Naive thymus-derived CD4-positive, alpha-beta T cell (primary cell): ENCODE results near the gene PRDM16. TPM values are rescaled to one million over a fixed set of nuclear protein-coding genes. Genes with fewer than 3 reads are reported as not detected.

Experiments
- ATAC-seq: fragments of 150-1000 bp; cut with Tn5 transposase; 2 replicates; pipeline ENCODE4 v1.10.0; 2021; ENCODE audit warnings: mild to moderate bottlenecking, moderate library complexity
- CTCF ChIA-PET: fragments of 350-600 bp; sonication (Branson Sonifier 250); formaldehyde crosslinking; loops from one replicate; lab custom pipeline; 2021; ENCODE audit warnings: antibody characterized with exemption; lab: Charles Lee
- POLR2A ChIA-PET: fragments of 350-600 bp; sonication (Branson Sonifier 250); formaldehyde crosslinking; loops from one replicate; lab custom pipeline; 2021; ENCODE audit warnings: antibody characterized with exemption, inconsistent platforms; lab: Charles Lee
- DNase-seq, 9 donors: peaks; one replicate each; pipeline versions ENCODE4 v3.0.0 to v3.0.0-alpha.2; 2020 to 2022; ENCODE audit warnings: mixed read lengths in 1 of 9
- H3K27ac ChIP-seq: one replicate; pipeline ENCODE4 v1.7.0; 2013; ENCODE audit warnings: mild to moderate bottlenecking, low read depth, low read length, moderate library complexity
- H3K27me3 ChIP-seq, 2 donors: one replicate each; pipeline ENCODE4 v1.7.0; 2013; ENCODE audit warnings: low read length in 2 of 2, mild to moderate bottlenecking in 2 of 2, moderate library complexity in 2 of 2; ENCODE audit not compliant: control insufficient read depth in 2 of 2, insufficient read depth in 2 of 2
- H3K36me3 ChIP-seq, 3 experiments: 1 replicate in 2 of 3; 2 replicates in 1 of 3; pipeline ENCODE4 v1.7.0; 2013; ENCODE audit warnings: low read length in 3 of 3, mild to moderate bottlenecking in 3 of 3, moderate library complexity in 1 of 3; ENCODE audit not compliant: insufficient read depth in 3 of 3, control insufficient read depth in 2 of 3
- H3K4me1 ChIP-seq, 2 donors: one replicate each; pipeline ENCODE4 v1.7.0; 2013; ENCODE audit warnings: low read length in 2 of 2, mild to moderate bottlenecking in 2 of 2, moderate library complexity in 1 of 2; ENCODE audit not compliant: control insufficient read depth in 2 of 2, insufficient read depth in 2 of 2
- H3K4me3 ChIP-seq: 2 replicates; pipeline ENCODE4 v1.7.0; 2013; ENCODE audit warnings: mild to moderate bottlenecking, low read length
- H3K9me3 ChIP-seq, 3 experiments: 1 replicate in 2 of 3; 2 replicates in 1 of 3; pipeline ENCODE4 v1.7.0; 2013; ENCODE audit warnings: low read length in 3 of 3; ENCODE audit not compliant: control insufficient read depth in 2 of 3
- H3K27ac Mint-ChIP-seq, 9 donors: one replicate each; pipeline ENCODE4 v1.8.0; 2020 to 2022; ENCODE audit warnings: mixed read lengths in 9 of 9, mild to moderate bottlenecking in 8 of 9, moderate library complexity in 5 of 9, inconsistent platforms in 2 of 9
- H3K27me3 Mint-ChIP-seq, 5 donors: one replicate each; pipeline ENCODE4 v1.8.0; 2021 to 2022; ENCODE audit warnings: mixed read lengths in 5 of 5, mild to moderate bottlenecking in 1 of 5
- H3K36me3 Mint-ChIP-seq, 5 donors: one replicate each; pipeline ENCODE4 v1.8.0; 2020 to 2022; ENCODE audit warnings: mixed read lengths in 5 of 5, mild to moderate bottlenecking in 3 of 5, inconsistent platforms in 1 of 5
- H3K4me1 Mint-ChIP-seq, 7 donors: one replicate each; pipeline ENCODE4 v1.8.0; 2020 to 2022; ENCODE audit warnings: mixed read lengths in 7 of 7, mild to moderate bottlenecking in 3 of 7, inconsistent platforms in 1 of 7
- H3K4me3 Mint-ChIP-seq, 10 donors: one replicate each; pipeline ENCODE4 v1.8.0; 2020 to 2022; ENCODE audit warnings: mild to moderate bottlenecking in 10 of 10, mixed read lengths in 10 of 10, moderate library complexity in 6 of 10, inconsistent platforms in 2 of 10
- H3K9me3 Mint-ChIP-seq, 11 donors: one replicate each; pipeline ENCODE4 v1.8.0; 2020 to 2022; ENCODE audit warnings: mixed read lengths in 11 of 11, mild to moderate bottlenecking in 4 of 11, inconsistent platforms in 1 of 11, moderate library complexity in 1 of 11
- intact Hi-C, 2 donors: fragments of 100-400 bp; cut with micrococcal nuclease; formaldehyde crosslinking; loops; one replicate each; pipeline ENCODE4 v1.15.1; 2023
- polyA plus RNA-seq, 2 donors: library from polyadenylated mRNA; unstranded; fragments of 300-500 nt; fragmentation: Illumina TruSeq; gene quantifications; one replicate each; pipeline ENCODE4 v1.2.3, GENCODE V29; 2021
- total RNA-seq, 6 experiments: library from RNA in 5 of 6; stranded (reverse) in 5 of 6; gene quantifications; 1 replicate in 5 of 6; 2 replicates in 1 of 6; pipeline ENCODE4 v1.2.3 and lab custom pipeline; 2021 to 2026

The PRDM16 gene
- total and polyA plus RNA-seq, 7 experiments from 2014 or later: 0.05 to 0.61 (median 0.36) TPM; not detected in 2

GRCh38 chr1:3184666-3185065 is 115.7 kb downstream of the PRDM16 start:
- Mint-ChIP-seq H3K4me3 (no peak overlapping the region), H3K27me3 (peaks cover 3 to 51% (median 18%) of the 10 kb centered on the region in 5 donors), H3K27ac (no peak overlapping the region), H3K9me3 (peaks cover 0 to 2% (median 0%) of the 10 kb centered on the region in 11 donors), H3K4me1 (peaks cover 0 to 5% (median 0%) of the 10 kb centered on the region in 7 donors), H3K36me3 (no peaks in the 10 kb centered on the region)
- no peak for DNase-seq
- Histone ChIP-seq H3K27ac (no peak overlapping the region), H3K27me3 (no peaks in the 10 kb centered on the region), H3K4me3 (no peak overlapping the region), H3K9me3 (no peaks in the 10 kb centered on the region), H3K36me3 (no peaks in the 10 kb centered on the region), H3K4me1 (no peaks in the 10 kb centered on the region)
- no peak for ATAC-seq
- intact Hi-C loops: no loop called here
- ChIA-PET POLR2A (no interaction called here), CTCF (no interaction called here)

DNA sequence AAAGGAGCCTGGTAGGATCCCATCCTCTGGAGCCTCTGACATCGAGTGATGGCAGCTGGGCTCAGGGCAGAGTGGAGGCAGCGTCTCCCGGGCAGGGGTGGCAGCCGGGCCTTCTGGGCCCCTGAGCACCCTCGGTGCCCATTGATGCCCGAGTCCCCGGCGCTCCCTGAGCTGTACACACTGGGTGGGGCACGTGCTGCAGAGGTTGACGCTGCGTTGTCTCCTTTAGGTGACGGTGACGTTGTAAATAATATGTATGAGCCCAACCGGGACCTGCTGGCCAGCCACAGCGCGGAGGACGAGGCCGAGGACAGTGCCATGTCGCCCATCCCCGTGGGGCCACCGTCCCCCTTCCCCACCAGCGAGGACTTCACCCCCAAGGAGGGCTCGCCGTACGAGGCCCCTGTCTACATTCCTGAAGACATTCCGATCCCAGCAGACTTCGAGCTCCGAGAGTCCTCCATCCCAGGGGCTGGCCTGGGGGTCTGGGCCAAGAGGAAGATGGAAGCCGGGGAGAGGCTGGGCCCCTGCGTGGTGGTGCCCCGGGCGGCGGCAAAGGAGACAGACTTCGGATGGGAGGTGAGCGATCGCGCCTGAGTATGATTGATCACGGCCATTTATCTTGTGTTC is 117.0 kb downstream of the PRDM16 start:
- Histone ChIP-seq H3K9me3 (no peaks in the 10 kb centered on the region), H3K27me3 (no peaks in the 10 kb centered on the region), H3K27ac (no peak overlapping the region), H3K36me3 (no peaks in the 10 kb centered on the region), H3K4me1 (no peaks in the 10 kb centered on the region), H3K4me3 (no peak overlapping the region)
- H3K4me3 Mint-ChIP-seq: no peak overlapping the region
- no peak overlapping the region for H3K27ac Mint-ChIP-seq
- intact Hi-C loops: no loop called here
- no peaks in the 10 kb centered on the region for H3K36me3 Mint-ChIP-seq
- H3K9me3 Mint-ChIP-seq: peaks cover 0 to 2% (median 0%) of the 10 kb centered on the region in 11 donors
- peaks cover 0 to 5% (median 0%) of the 10 kb centered on the region in 7 donors for H3K4me1 Mint-ChIP-seq
- ChIA-PET POLR2A (no interaction called here), CTCF (no interaction called here)
- DNase-seq (no peak), ATAC-seq (no peak)
- H3K27me3 Mint-ChIP-seq: peaks cover 3 to 56% (median 18%) of the 10 kb centered on the region in 5 donors

DNA sequence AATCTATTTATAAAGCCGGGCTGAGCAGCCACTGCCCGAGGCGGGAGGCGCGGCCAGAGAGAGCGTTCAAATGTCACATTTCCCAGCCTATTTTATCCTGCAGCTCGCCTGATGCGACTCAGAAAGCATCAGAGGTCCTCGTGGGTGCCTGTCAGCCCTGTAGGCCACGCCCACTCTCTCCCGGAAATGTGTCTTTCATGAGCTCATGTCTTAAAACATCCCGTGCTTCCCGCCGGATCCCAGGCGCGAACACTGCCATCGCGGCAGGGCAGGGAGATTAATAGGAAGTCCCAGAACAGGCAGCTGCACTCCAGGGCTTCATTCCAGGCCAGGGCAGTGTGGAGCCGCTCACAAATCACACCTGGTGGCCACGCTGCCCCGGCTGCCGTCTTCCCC is 117.5 kb downstream of the PRDM16 start:
- Mint-ChIP-seq H3K4me3 (no peak overlapping the region), H3K27me3 (peaks cover 3 to 56% (median 18%) of the 10 kb centered on the region in 5 donors), H3K9me3 (peaks cover 0 to 2% (median 0%) of the 10 kb centered on the region in 11 donors), H3K4me1 (peaks cover 0 to 5% (median 0%) of the 10 kb centered on the region in 7 donors), H3K27ac (no peak overlapping the region), H3K36me3 (no peaks in the 10 kb centered on the region)
- CTCF ChIA-PET: no interaction called here
- Histone ChIP-seq H3K36me3 (no peaks in the 10 kb centered on the region), H3K27ac (no peak overlapping the region), H3K9me3 (no peaks in the 10 kb centered on the region), H3K4me3 (no peak overlapping the region), H3K4me1 (no peaks in the 10 kb centered on the region), H3K27me3 (no peaks in the 10 kb centered on the region)
- POLR2A ChIA-PET: no interaction called here
- intact Hi-C loops: no loop called here
- no peak for DNase-seq
- ATAC-seq: no peak

DNA sequence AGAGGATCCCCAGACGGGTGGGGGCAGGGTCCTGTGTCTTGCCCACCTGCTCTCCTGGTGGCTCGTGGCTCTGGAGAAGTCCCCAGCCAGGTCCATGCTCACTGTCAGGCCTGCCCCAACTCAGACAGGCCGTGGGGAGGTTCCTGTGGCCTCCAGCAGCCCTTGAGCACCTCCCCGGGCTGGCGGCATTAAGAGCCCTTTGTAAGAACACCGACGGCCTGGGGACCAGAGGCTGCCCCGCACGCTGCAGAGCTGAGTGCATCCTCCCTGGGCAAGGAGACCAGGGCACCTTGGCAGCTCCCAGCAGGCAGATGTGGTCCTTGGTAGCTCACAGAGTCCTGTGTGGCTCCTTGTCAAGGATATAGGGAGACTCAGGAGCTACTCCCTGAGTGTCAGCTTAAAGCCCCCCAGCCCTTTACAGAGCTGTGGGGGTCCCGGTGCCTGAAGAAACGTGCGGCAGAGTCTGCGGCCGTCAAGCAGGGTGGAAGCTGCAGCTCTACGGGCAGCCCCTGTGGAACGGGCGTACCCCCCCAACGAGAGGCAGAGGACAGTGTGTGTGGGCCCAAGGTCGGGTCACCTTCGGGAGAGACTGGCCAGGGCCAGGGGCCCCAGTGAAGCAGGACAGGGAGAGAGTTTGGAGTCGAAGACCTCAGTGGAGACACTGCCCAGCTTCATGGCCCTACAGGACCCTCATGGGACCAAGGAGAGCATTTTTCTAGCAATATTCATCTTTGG is 118.6 kb downstream of the PRDM16 start:
- ChIA-PET CTCF (no interaction called here), POLR2A (no interaction called here)
- no peaks in the 10 kb centered on the region for H3K27me3 ChIP-seq
- Mint-ChIP-seq H3K27me3 (peaks cover 3 to 53% (median 18%) of the 10 kb centered on the region in 5 donors), H3K9me3 (peaks cover 0 to 2% (median 0%) of the 10 kb centered on the region in 11 donors), H3K4me1 (peaks cover 0 to 5% (median 0%) of the 10 kb centered on the region in 7 donors), H3K27ac (no peak overlapping the region), H3K4me3 (no peak overlapping the region), H3K36me3 (no peaks in the 10 kb centered on the region)
- ATAC-seq (no peak), DNase-seq (no peak)
- H3K4me1 ChIP-seq: no peaks in the 10 kb centered on the region
- H3K4me3 ChIP-seq: no peak overlapping the region
- H3K27ac ChIP-seq: no peak overlapping the region
- H3K9me3 ChIP-seq: no peaks in the 10 kb centered on the region
- H3K36me3 ChIP-seq: no peaks in the 10 kb centered on the region
- intact Hi-C loops: no loop called here

DNA sequence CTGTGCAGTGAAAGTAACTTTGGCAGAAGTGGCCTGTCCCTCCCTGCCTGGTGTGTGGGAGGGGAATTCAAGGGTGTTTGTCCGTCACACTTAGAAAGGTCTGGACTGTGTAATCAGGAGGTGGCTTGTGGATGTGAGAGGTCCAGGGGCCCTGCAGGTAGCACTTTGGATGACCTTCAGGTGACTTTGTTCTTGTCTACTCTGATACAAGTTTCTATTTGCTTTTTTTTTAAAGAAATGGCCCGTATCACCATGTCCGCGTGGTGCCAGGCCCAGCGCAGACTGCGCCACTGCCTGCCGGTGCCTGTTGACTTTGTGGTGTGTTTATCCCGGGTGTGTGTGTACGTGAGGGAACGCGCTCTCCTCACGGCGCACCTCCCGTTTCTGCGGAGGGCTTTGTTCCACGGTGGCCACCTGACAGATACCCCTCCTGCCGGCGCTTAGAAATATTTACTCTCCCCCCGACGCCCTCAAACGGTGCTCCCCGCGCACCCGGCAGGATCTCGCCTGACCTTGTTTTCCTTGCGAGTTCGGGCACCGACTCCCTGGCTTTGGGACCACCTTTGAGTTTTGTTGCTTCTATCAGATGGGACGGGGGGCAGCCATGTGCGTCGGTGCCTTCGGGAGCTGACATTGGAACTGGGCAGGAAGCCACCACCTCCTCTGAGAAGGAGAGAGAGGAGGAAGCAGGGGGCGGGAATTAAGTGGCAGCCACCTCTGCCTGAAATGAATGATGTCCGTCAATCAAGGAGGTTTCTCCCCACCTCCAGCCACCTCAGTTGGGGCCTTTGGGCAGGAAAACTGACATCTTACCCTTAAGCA is 119.4 kb downstream of the PRDM16 start:
- DNase-seq (no peak), ATAC-seq (no peak)
- no peaks in the 10 kb centered on the region for H3K27me3 ChIP-seq
- H3K36me3 Mint-ChIP-seq: no peaks in the 10 kb centered on the region
- no peak overlapping the region for H3K4me3 Mint-ChIP-seq
- peaks cover 0 to 2% (median 0%) of the 10 kb centered on the region in 11 donors for H3K9me3 Mint-ChIP-seq
- POLR2A ChIA-PET: no interaction called here
- peaks cover 3 to 53% (median 18%) of the 10 kb centered on the region in 5 donors for H3K27me3 Mint-ChIP-seq
- CTCF ChIA-PET: no interaction called here
- no peaks in the 10 kb centered on the region for H3K4me1 ChIP-seq
- no peak overlapping the region for H3K4me3 ChIP-seq
- H3K9me3 ChIP-seq: no peaks in the 10 kb centered on the region
- peaks cover 0 to 5% (median 0%) of the 10 kb centered on the region in 7 donors for H3K4me1 Mint-ChIP-seq
- no peak overlapping the region for H3K27ac Mint-ChIP-seq
- no peak overlapping the region for H3K27ac ChIP-seq
- intact Hi-C loops: no loop called here
- no peaks in the 10 kb centered on the region for H3K36me3 ChIP-seq

DNA sequence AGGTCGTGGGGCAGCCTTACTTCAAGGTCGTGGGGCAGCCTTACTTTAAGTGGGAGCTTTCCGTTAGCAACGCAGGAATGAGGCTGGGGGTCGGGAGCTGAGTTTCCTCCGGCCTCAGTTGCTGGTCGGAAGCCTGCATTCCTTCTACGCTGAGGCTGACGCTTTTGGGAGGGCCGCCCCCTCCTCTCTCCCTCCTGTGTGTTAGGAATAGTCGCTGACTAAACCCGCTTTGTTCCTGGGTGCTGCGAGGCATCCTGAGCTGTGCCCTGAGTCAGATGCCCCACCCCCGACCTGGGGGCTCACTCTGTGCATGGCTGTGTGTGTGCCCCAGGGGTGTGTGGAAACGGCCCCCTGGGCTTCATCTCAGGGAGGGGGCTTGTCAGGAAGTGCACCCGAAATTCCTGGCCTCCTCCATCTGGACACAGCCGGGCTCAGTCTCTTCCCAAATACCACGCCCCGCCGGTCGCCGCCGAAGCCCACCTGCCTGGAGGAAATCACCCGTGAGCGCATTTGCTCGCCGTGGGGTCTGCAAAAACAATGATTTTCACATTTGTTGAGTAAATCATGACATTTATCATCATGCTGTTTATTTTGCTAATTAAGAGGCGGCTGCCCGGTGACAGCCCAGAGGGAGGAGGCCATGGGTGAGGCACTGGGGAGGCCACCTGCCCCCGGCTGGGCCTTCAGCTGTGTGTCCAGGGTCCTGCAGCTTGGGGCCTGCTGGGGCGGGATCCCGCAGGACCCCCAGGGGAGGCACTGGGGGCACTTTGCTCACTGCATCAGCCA is 121.4 kb downstream of the PRDM16 start:
- Histone ChIP-seq H3K9me3 (no peaks in the 10 kb centered on the region), H3K27me3 (no peaks in the 10 kb centered on the region), H3K4me1 (no peaks in the 10 kb centered on the region), H3K27ac (no peak overlapping the region), H3K36me3 (no peaks in the 10 kb centered on the region), H3K4me3 (no peak overlapping the region)
- intact Hi-C loops: no loop called here
- ATAC-seq: no peak
- peaks cover 0 to 37% (median 4%) of the 10 kb centered on the region in 5 donors for H3K27me3 Mint-ChIP-seq
- peaks cover 0 to 2% (median 0%) of the 10 kb centered on the region in 11 donors for H3K9me3 Mint-ChIP-seq
- H3K36me3 Mint-ChIP-seq: no peaks in the 10 kb centered on the region
- ChIA-PET POLR2A (no interaction called here), CTCF (no interaction called here)
- no peak for DNase-seq
- no peak overlapping the region for H3K4me3 Mint-ChIP-seq
- H3K27ac Mint-ChIP-seq: no peak overlapping the region
- no peaks in the 10 kb centered on the region for H3K4me1 Mint-ChIP-seq
